Measurements from ENCODE around the gene KRTAP9-2.
"Not testable (repeated sequence)": the region's sequence is repeated elsewhere in the genome, so short reads cannot be mapped to it uniquely, and the experiment has no call there.

Gene KRTAP9-2

DNA sequence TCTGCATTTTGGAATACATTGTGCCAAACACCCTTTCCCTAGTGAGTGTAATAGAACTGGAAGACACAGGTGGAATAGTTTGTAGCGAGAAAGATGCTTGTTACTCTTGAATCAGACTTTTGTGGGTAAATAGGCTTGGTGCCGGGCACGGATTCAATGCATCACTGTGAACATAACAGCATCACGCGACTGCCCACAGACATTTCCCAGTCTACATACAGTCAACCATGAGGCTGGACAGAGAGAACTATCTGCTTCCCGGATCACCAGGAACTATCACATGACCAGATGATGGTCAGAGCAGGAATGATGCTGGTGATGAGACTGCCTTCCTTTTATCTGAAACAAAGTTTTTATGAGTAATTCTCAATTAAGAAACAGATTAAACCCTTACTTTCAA lies 397 bp upstream of the KRTAP9-2 start (continued):
- no peak for TF ChIP-seq ZNF280D (tag by site-specific recombination; IDR thresholded peaks at IDR 0.05)

DNA sequence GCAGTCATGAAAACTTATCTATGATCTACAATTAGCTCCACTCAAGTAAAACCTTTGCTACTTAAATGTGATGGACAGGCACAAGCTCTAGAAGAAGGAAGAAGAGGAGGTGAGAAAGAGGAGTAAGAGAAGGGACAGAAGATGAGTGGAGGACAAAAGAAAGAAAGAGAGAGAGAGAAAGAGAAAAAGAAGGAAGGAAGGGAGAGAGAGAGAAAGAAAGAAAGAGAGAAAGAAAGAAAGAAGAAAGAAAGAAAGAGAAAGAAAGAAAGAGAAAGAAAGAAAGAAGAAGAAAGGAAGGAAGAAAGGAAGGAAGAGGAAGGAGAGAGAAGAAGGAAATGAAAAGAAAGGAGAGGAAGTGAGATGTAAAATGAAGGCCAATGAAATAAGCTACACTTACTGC lies 3.6 kb downstream of the KRTAP9-2 start:
- Histone ChIP-seq H3K9me3 (ENCODE audit: control insufficient read depth, insufficient read depth, low read depth, low read length) (no peaks in the 10 kb centered on the region), H3K4me1 (ENCODE audit: control insufficient read depth, insufficient read depth, low read length) (no peaks in the 10 kb centered on the region), H3K36me3 (ENCODE audit: control insufficient read depth in 2 of 2, insufficient read depth in 1 of 2, low read length in 2 of 2) (no peaks in the 10 kb centered on the region), H3K4me3 (ENCODE audit: low read depth, low read length) (no peak overlapping the region), H3K27ac (ENCODE audit: extremely low read depth, low read depth, low read length) (no peak overlapping the region)
- CTCF ChIA-PET: interaction anchor here (0.6 to 1.8 kb wide), 2 partner anchors 92 to 228 kb away, joined by 3 to 8 read pairs; no protein-coding TSS in a partner anchor
- TF ChIP-seq ZNF202 (tag by site-specific recombination; IDR thresholded peaks at IDR 0.05; ENCODE audit: borderline replicate concordance) (no peak), HOXC10 (CRISPR knock-in tag; IDR thresholded peaks at IDR 0.05) (no peak), ZBTB48 (tag by site-specific recombination; IDR thresholded peaks at IDR 0.05) (no peak), ZNF114 (tag by site-specific recombination; IDR thresholded peaks at IDR 0.05) (no peak), ZNF366 (tag by site-specific recombination; conservative IDR thresholded peaks at IDR 0.05) (peak; percentile 60), ZBTB17 (tag by site-specific recombination; IDR thresholded peaks at IDR 0.05) (no peak)
- POLR2A ChIA-PET: interaction anchor here (0.7 kb wide), 1 partner anchor 571 kb away, joined by 4 read pairs; no protein-coding TSS in a partner anchor

- TF ChIP-seq ZNF791 (tag by site-specific recombination; IDR thresholded peaks at IDR 0.05) (no peak), ZNF660 (tag by site-specific recombination; IDR thresholded peaks at IDR 0.05) (no peak), TCF7L2 (IDR thresholded peaks at IDR 0.05; ENCODE audit: borderline replicate concordance, low read depth, low read length) (no peak), SCRT1 (tag by site-specific recombination; IDR thresholded peaks at IDR 0.05; ENCODE audit: borderline replicate concordance) (no peak)
- TF ChIP-seq, protein P1, sequence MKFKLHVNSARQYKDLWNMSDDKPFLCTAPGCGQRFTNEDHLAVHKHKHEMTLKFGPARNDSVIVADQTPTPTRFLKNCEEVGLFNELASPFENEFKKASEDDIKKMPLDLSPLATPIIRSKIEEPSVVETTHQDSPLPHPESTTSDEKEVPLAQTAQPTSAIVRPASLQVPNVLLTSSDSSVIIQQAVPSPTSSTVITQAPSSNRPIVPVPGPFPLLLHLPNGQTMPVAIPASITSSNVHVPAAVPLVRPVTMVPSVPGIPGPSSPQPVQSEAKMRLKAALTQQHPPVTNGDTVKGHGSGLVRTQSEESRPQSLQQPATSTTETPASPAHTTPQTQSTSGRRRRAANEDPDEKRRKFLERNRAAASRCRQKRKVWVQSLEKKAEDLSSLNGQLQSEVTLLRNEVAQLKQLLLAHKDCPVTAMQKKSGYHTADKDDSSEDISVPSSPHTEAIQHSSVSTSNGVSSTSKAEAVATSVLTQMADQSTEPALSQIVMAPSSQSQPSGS (tag by site-specific recombination; IDR thresholded peaks at IDR 0.05; ENCODE audit: low read depth): no peak
- Histone ChIP-seq H3K36me3 (ENCODE audit: control insufficient read depth in 2 of 2, insufficient read depth in 1 of 2, low read length in 2 of 2) (no peaks in the 10 kb centered on the region), H3K27ac (ENCODE audit: extremely low read depth, low read depth, low read length) (no peak overlapping the region), H3K4me3 (ENCODE audit: low read depth, low read length) (no peak overlapping the region), H3K9me3 (ENCODE audit: control insufficient read depth, insufficient read depth, low read depth, low read length) (no peaks in the 10 kb centered on the region), H3K4me1 (ENCODE audit: control insufficient read depth, insufficient read depth, low read length) (no peaks in the 10 kb centered on the region)
- POLR2A ChIA-PET: no interaction called here
- CTCF ChIA-PET: no interaction called here
Measured at GRCh38 chr17:41231731-41232130, 5.3 kb downstream of the KRTAP9-2 start.

DNA sequence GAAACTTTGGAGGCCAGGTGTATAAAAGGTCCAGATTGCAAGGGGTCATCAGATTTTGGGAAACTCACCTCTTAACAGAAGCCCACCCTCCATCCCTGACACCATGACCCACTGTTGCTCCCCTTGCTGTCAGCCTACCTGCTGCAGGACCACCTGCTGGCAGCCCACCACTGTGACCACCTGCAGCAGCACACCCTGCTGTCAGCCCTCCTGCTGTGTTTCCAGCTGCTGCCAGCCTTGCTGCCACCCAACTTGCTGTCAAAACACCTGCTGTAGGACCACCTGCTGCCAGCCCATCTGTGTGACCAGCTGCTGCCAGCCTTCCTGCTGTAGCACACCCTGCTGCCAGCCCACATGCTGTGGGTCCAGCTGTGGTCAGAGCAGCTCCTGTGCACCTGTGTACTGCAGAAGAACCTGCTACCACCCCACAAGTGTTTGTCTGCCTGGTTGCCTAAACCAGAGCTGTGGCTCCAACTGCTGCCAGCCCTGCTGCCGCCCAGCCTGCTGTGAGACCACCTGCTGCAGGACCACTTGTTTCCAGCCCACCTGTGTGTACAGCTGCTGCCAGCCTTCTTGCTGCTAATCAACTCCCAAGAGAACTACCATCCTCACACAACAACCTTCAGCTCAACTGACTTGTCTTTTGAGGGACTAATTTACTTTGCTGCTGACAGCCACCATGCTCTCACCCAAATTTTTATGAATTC lies 6.1 kb downstream of the KRTAP9-2 start, which contains the start of gene KRTAP9-3:
Gene KRTAP9-3, plus strand, starts transcription at position 51 of the 707 bp plus-strand sequence. Its CDS starts 53 bp downstream, at position 104.
- H3K36me3 ChIP-seq (ENCODE audit: control insufficient read depth in 2 of 2, insufficient read depth in 1 of 2, low read length in 2 of 2); POLR2A ChIA-PET; H3K27ac ChIP-seq (ENCODE audit: extremely low read depth, low read depth, low read length); H3K4me1 ChIP-seq (ENCODE audit: control insufficient read depth, insufficient read depth, low read length); H3K4me3 ChIP-seq (ENCODE audit: low read depth, low read length); H3K9me3 ChIP-seq (ENCODE audit: control insufficient read depth, insufficient read depth, low read depth, low read length): not testable (repeated sequence)
- CTCF ChIA-PET: interaction anchor here (0.8 kb wide), 1 partner anchor 317 kb away, joined by 4 read pairs; no protein-coding TSS in a partner anchor
- peak; percentile 65 for TF ChIP-seq SCRT2 (tag by site-specific recombination; IDR thresholded peaks at IDR 0.05)
- TF ChIP-seq ZIC2 (tag by site-specific recombination; IDR thresholded peaks at IDR 0.05): peak; percentile 73
- TF ChIP-seq SCRT1 (tag by site-specific recombination; IDR thresholded peaks at IDR 0.05; ENCODE audit: borderline replicate concordance): 0 out of 2 replicates have a peak, but pooled peaks have one; percentile 66

DNA sequence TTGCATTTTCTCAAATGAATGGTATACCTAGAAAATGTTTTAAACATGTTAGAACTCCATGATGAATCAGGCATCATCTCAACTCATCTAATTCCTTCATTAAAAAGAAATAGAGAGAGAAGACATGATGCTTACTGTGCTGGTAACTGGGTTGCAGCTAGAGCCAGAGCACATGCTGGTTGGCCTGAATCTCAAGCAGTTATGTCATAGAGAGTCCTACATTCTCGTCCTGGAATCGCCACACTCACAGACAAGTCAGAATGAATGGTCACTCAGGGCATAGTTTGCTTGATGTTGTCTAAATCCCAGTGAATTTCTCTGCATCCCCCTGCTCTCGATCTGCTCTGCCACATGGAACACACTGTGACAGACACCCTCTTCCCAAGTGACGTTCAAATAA lies 10.7 kb downstream of the KRTAP9-2 start:
- H3K9me3 ChIP-seq (ENCODE audit: control insufficient read depth, insufficient read depth, low read depth, low read length); H3K4me1 ChIP-seq (ENCODE audit: control insufficient read depth, insufficient read depth, low read length); H3K36me3 ChIP-seq (ENCODE audit: control insufficient read depth in 2 of 2, insufficient read depth in 1 of 2, low read length in 2 of 2); H3K4me3 ChIP-seq (ENCODE audit: low read depth, low read length); POLR2A ChIA-PET; H3K27ac ChIP-seq (ENCODE audit: extremely low read depth, low read depth, low read length); CTCF ChIA-PET: not testable (repeated sequence)
